Gastroesophageal sphincter (tissue), 4 donors: ENCODE measurements around the gene SMARCA4. TPM values are rescaled to one million over a fixed set of nuclear protein-coding genes. Genes with fewer than 3 reads are reported as not detected.

Source experiments
- ATAC-seq: fragments of 150-250 bp; one replicate; pipeline ENCODE4 v1.9.1; 2016; ENCODE audit warnings: mild to moderate bottlenecking, moderate library complexity
- H3K27ac ChIP-seq, 4 donors: fragments of 200-600 bp; sonication (generic) in 3 of 4; 1 replicate in 3 of 4; 2 replicates in 1 of 4; pipeline ENCODE4 v1.5.1; 2016 to 2019
- H3K27me3 ChIP-seq: fragments of 200-600 bp; sonication (generic); one replicate; pipeline ENCODE4 v1.5.1; 2019
- H3K36me3 ChIP-seq, 2 donors: fragments of 200-600 bp; sonication (generic); one replicate each; pipeline ENCODE4 v1.5.1; 2019; ENCODE audit warnings: control low read depth in 1 of 2
- H3K4me1 ChIP-seq, 3 donors: fragments of 200-600 bp; sonication (generic); 1 replicate in 2 of 3; 2 replicates in 1 of 3; pipeline ENCODE4 v1.5.1; 2016 to 2019; ENCODE audit warnings: control low read depth in 2 of 3
- H3K4me3 ChIP-seq, 2 donors: fragments of 200-600 bp; sonication (generic); one replicate each; pipeline ENCODE4 v1.5.1; 2019; ENCODE audit warnings: mild to moderate bottlenecking in 1 of 2, moderate library complexity in 1 of 2
- H3K9me3 ChIP-seq, 3 donors: fragments of 200-600 bp; sonication (generic); one replicate each; pipeline ENCODE4 v1.5.1; 2017 to 2019; ENCODE audit warnings: control low read depth in 2 of 3
- EP300 ChIP-seq: sonication (generic); formaldehyde crosslinking; IDR thresholded peaks from one replicate; pipeline ENCODE4 v1.6.1; 2017; ENCODE audit warnings: antibody characterized with exemption, mild to moderate bottlenecking
- POLR2A ChIP-seq, 2 donors: fragments of 450-650 bp; IDR thresholded peaks; one replicate each; pipeline ENCODE4 v1.6.1; 2017; ENCODE audit warnings: antibody characterized with exemption in 2 of 2, mild to moderate bottlenecking in 2 of 2, moderate library complexity in 1 of 2
- POLR2AphosphoS5 ChIP-seq: sonication (generic); formaldehyde crosslinking; IDR thresholded peaks from one replicate; pipeline ENCODE4 v1.6.1; 2017; ENCODE audit warnings: antibody characterized with exemption
- WGBS, 2 donors: methylation state at CpG; one replicate each; pipeline ENCODE4 v1.1.5; 2018; ENCODE audit warnings: low coverage in 1 of 2; 5-methylcytosine and 5-hydroxymethylcytosine counted together
- total RNA-seq, 4 donors: library from RNA; depleted of rRNA; stranded (reverse); fragments of >200 nt; gene quantifications; one replicate each; pipeline ENCODE4 v1.1.0, GENCODE V29; 2016
- TF ChIP-seq, protein P1 (sequence below), 4 experiments: fragments of 200-600 bp in 2 of 4; fragments of 450-650 bp in 2 of 4; sonication (generic) in 1 of 4; IDR thresholded peaks; one replicate each; pipeline ENCODE4 v1.5.1; 2017 to 2019; ENCODE audit warnings: antibody characterized with exemption in 4 of 4, mild to moderate bottlenecking in 2 of 4, moderate library complexity in 2 of 4

Gene SMARCA4
- total RNA-seq, 4 donors from 2014 or later = 37.8 to 77.9 (median 51.1) TPM

DNA sequence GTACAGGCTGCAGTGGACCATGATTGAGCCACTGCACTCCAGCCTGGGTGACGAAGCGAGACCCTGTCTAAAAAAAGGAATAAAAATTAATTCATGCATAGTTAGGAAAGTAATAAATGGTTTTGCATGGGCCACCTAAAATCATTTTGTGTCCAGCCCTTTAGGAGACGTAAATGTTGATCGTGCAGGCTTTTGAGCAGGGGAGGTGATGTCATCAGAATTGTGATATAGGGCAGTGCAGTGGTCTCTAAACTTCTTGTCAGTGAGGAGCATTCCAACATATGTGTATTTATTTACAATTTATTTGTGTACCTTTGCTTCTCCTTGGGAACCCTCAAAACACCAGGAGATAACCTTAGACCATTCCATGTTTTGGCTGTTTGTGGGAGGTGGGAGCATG, 3.0 kb downstream of the SMARCA4 start:
- H3K9me3 ChIP-seq = no peaks in the 10 kb centered on the region
- ATAC-seq = no peak
- H3K36me3 ChIP-seq = no peaks in the 10 kb centered on the region
- peaks cover 0 to 40% (median 14%) of the 10 kb centered on the region in 3 donors for H3K4me1 ChIP-seq
- H3K27ac ChIP-seq = no peak overlapping the region
- no peaks in the 10 kb centered on the region for H3K27me3 ChIP-seq
- 50 to 82% methylated on average over 2 to 4 of the region's 4 CpGs for WGBS, 2 donors
- no peak overlapping the region for H3K4me3 ChIP-seq
- no peak for TF ChIP-seq POLR2A (IDR thresholded peaks at IDR 0.05)
- TF ChIP-seq EP300 = no peak
- TF ChIP-seq, protein P1, sequence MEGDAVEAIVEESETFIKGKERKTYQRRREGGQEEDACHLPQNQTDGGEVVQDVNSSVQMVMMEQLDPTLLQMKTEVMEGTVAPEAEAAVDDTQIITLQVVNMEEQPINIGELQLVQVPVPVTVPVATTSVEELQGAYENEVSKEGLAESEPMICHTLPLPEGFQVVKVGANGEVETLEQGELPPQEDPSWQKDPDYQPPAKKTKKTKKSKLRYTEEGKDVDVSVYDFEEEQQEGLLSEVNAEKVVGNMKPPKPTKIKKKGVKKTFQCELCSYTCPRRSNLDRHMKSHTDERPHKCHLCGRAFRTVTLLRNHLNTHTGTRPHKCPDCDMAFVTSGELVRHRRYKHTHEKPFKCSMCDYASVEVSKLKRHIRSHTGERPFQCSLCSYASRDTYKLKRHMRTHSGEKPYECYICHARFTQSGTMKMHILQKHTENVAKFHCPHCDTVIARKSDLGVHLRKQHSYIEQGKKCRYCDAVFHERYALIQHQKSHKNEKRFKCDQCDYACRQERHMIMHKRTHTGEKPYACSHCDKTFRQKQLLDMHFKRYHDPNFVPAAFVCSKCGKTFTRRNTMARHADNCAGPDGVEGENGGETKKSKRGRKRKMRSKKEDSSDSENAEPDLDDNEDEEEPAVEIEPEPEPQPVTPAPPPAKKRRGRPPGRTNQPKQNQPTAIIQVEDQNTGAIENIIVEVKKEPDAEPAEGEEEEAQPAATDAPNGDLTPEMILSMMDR (IDR thresholded peaks at IDR 0.05) = no peak
- TF ChIP-seq POLR2AphosphoS5 = no peak

DNA sequence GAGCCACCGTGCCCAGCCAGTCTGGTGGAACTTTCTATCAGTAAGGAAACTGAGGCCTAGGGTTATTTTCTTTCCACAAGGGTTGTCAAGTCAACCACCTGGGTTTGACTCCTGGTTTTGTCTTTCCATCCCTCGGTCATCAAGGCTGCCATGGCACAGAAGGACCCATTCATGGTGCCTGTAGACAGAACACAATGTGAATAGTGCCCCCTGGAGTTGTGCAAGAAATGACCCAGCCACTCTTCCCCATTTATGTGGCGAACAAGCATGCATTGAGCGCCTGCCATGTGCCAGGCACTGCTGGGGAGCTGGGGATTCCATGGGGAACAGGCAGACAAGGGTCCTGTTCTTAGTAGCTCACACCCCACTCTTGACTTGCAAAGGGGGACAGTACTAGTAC, 4.1 kb downstream of the SMARCA4 start:
- WGBS, 2 donors = 100% methylated on average over 1 of the region's 4 CpGs; no CpG with 5 or more reads in 1 of the 2 donors
- no peak for TF ChIP-seq POLR2A (IDR thresholded peaks at IDR 0.05)
- no peak for TF ChIP-seq POLR2AphosphoS5
- no peak for TF ChIP-seq EP300
- TF ChIP-seq, protein P1 (IDR thresholded peaks at IDR 0.05) = no peak
- ATAC-seq = no peak

DNA sequence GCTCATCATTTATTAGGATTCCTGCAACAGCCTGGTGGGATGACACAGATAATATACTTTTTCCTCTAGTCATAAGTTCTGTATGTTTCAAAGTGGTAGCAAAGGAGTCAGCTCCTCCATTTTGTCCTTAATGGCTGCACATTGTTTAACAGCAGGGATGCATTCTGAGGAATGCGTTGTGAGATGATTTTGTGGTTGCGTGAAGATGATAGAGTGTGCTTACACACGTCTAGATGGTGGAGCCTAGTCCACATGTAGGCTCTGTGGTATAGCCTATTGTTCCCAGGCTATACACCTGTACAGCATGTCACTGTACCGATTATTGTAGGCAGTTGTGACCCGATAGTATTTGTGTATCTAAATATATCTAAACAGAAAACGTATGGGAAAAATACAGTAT, 4.6 kb downstream of the SMARCA4 start:
- Histone ChIP-seq H3K27me3 (no peaks in the 10 kb centered on the region), H3K36me3 (no peaks in the 10 kb centered on the region), H3K4me1 (peaks cover 0 to 37% (median 8%) of the 10 kb centered on the region in 3 donors), H3K27ac (no peak overlapping the region), H3K9me3 (no peaks in the 10 kb centered on the region), H3K4me3 (no peak overlapping the region)
- ATAC-seq = no peak
- TF ChIP-seq POLR2A (IDR thresholded peaks at IDR 0.05) (no peak), EP300 (no peak), POLR2AphosphoS5 (no peak)
- TF ChIP-seq, protein P1 (IDR thresholded peaks at IDR 0.05) = no peak
- WGBS, 2 donors = 77 to 83% methylated on average over 5 to 6 of the region's 6 CpGs

More for the DNA sequence above, 4.1 kb downstream of the SMARCA4 start:
- H3K36me3 ChIP-seq = no peaks in the 10 kb centered on the region
- H3K9me3 ChIP-seq = no peaks in the 10 kb centered on the region
- no peak overlapping the region for H3K4me3 ChIP-seq
- peaks cover 0 to 39% (median 10%) of the 10 kb centered on the region in 3 donors for H3K4me1 ChIP-seq
- no peaks in the 10 kb centered on the region for H3K27me3 ChIP-seq
- H3K27ac ChIP-seq = no peak overlapping the region

DNA sequence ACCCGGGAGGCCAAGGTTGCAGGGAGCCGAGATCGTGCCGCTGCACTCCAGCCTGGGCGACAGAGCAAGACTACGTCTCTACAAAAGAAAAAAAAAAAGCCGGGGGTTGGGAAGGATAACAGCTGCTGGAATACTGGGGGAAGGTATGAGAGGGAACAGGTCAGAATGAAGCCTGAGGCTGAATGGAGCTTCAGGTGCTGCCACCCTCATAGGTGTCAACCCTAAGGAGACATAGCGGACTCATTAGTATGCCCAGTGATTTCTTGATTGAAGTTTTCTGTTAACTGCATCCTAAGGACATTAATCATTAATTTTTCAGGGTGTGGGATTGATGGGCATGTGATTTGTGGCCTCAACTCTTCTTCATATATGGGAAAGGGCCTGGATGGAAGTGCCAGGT, 6.0 kb downstream of the SMARCA4 start:
- whole genome bisulfite sequencing, 2 donors = 72 to 83% methylated on average over 6 to 8 of the region's 8 CpGs
- no peak overlapping the region for H3K27ac ChIP-seq
- H3K4me3 ChIP-seq = no peak overlapping the region
- TF ChIP-seq EP300 (no peak), POLR2A (IDR thresholded peaks at IDR 0.05) (no peak), POLR2AphosphoS5 (no peak)
- TF ChIP-seq, protein P1 (IDR thresholded peaks at IDR 0.05) = no peak
- peaks cover 0 to 33% (median 8%) of the 10 kb centered on the region in 3 donors for H3K4me1 ChIP-seq
- no peak for ATAC-seq
- no peaks in the 10 kb centered on the region for H3K27me3 ChIP-seq
- H3K9me3 ChIP-seq = no peaks in the 10 kb centered on the region
- no peaks in the 10 kb centered on the region for H3K36me3 ChIP-seq

DNA sequence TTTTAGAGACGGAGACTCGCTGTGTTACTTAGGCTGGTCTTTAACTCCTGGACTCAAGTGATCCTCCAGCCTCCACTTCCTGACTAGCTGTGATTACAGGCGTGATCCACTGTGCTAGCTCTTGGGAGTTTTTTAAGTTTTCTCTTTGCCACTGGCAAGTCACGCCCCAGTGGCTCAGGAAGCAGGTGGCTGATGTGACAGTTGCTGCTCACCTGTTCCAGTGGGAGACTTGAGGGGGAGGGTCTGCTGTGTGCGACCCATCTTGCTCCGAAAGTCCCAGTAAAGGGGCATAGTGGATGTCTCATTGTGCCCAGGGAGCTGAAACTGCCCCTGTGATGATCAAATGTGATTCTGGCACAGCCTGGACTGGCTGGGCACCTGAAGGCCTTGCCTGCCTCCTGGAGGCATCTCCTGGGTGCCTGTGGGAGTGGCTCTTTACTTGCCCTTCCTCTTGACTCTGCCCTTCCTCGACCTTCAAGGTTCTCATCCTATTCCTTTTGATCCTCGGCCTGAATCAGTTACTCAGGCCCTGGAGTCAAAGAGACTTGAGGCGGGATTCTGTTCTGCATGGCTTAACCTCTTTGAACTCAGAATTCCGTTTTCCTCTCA, 7.8 kb downstream of the SMARCA4 start:
- Histone ChIP-seq H3K27me3 (no peaks in the 10 kb centered on the region), H3K9me3 (no peaks in the 10 kb centered on the region), H3K4me1 (peaks cover 0 to 15% (median 0%) of the 10 kb centered on the region in 3 donors), H3K27ac (no peak overlapping the region), H3K4me3 (no peak overlapping the region), H3K36me3 (no peaks in the 10 kb centered on the region)
- ATAC-seq = no peak
- TF ChIP-seq POLR2AphosphoS5 = no peak
- TF ChIP-seq POLR2A (IDR thresholded peaks at IDR 0.05) = no peak
- TF ChIP-seq, protein P1 (IDR thresholded peaks at IDR 0.05) = no peak
- no peak for TF ChIP-seq EP300
- 57 to 58% methylated on average over 2 to 6 of the region's 10 CpGs for WGBS, 2 donors
